8988T (cell line): ENCODE measurements around the gene CAMK2B.

Experiments
- DNase-seq: peaks from one replicate; pipeline ENCODE4 v3.0.0; 2011

CAMK2B gene

GRCh38 chr7:44307905-44308595, 17.3 kb downstream of the CAMK2B start:
- DNase-seq: no peak

GRCh38 chr7:44307301-44307900, 18.0 kb downstream of the CAMK2B start:
- peak; percentile 81 for DNase-seq

GRCh38 chr7:44306606-44307005, 18.8 kb downstream of the CAMK2B start:
- DNase-seq: no peak

GRCh38 chr7:44305564-44306507, 19.6 kb downstream of the CAMK2B start:
- DNase-seq: no peak

- no peak for DNase-seq
These were observed 30.9 kb downstream of the CAMK2B start for GRCh38 chr7:44294325-44295069.

- no peak for DNase-seq
These were observed 31.7 kb downstream of the CAMK2B start for GRCh38 chr7:44293561-44294324.

- DNase-seq: no peak
These were observed 32.4 kb downstream of the CAMK2B start for GRCh38 chr7:44292876-44293560.

- no peak for DNase-seq
These were observed 33.0 kb downstream of the CAMK2B start for GRCh38 chr7:44292420-44292817.

GRCh38 chr7:44291733-44292419, 33.5 kb downstream of the CAMK2B start:
- no peak for DNase-seq

GRCh38 chr7:44291066-44291732, 34.2 kb downstream of the CAMK2B start:
- no peak for DNase-seq

- no peak for DNase-seq
These were observed 35.2 kb downstream of the CAMK2B start for GRCh38 chr7:44290252-44290620.

GRCh38 chr7:44289341-44290251, 35.8 kb downstream of the CAMK2B start:
- DNase-seq: no peak

- no peak for DNase-seq
These were observed 36.5 kb downstream of the CAMK2B start for GRCh38 chr7:44288811-44289340.

GRCh38 chr7:44288381-44288685, 37.1 kb downstream of the CAMK2B start:
- DNase-seq: no peak

GRCh38 chr7:44287488-44288380, 37.7 kb downstream of the CAMK2B start:
- peak; percentile 13 for DNase-seq

GRCh38 chr7:44286618-44287487, 38.5 kb downstream of the CAMK2B start:
- peak; percentile 14 for DNase-seq

- DNase-seq: peak; percentile 38
These were observed 39.2 kb downstream of the CAMK2B start for GRCh38 chr7:44286182-44286617.
